Calu3 (cell line): ENCODE measurements around the gene TBXAS1. TPM values are rescaled to one million over a fixed set of nuclear protein-coding genes. Genes with fewer than 3 reads are reported as not detected.

Source experiments
- BruUV-seq: library from RNA; stranded (reverse); fragments of 400-500 nt; replicated peaks from 2 replicates; lab custom pipeline; 2021; lab: Mats Ljungman, UMichigan
- CTCF ChIA-PET: fragments of 300-600 bp; sonication (Branson Sonifier 250); formaldehyde crosslinking; loops from one replicate; lab custom pipeline; 2022; ENCODE audit warnings: antibody characterized with exemption; lab: Charles Lee
- DNase-seq: peaks from one replicate; pipeline ENCODE4 v3.0.0; 2022
- H3K27ac Mint-ChIP-seq: one replicate; pipeline ENCODE4 v1.8.0; 2022; ENCODE audit warnings: mixed read lengths; ENCODE audit not compliant: unreplicated experiment
- H3K27me3 Mint-ChIP-seq: one replicate; pipeline ENCODE4 v1.8.0; 2022; ENCODE audit warnings: mixed read lengths; ENCODE audit not compliant: unreplicated experiment
- H3K36me3 Mint-ChIP-seq: one replicate; pipeline ENCODE4 v1.8.0; 2022; ENCODE audit warnings: mild to moderate bottlenecking, moderate library complexity, mixed read lengths; ENCODE audit not compliant: insufficient read depth, unreplicated experiment
- H3K4me1 Mint-ChIP-seq: one replicate; pipeline ENCODE4 v1.8.0; 2022; ENCODE audit warnings: mild to moderate bottlenecking, low read depth, mixed read lengths; ENCODE audit not compliant: unreplicated experiment
- H3K4me3 Mint-ChIP-seq: one replicate; pipeline ENCODE4 v1.8.0; 2022; ENCODE audit warnings: mild to moderate bottlenecking, low read depth, moderate library complexity, mixed read lengths; ENCODE audit not compliant: unreplicated experiment
- H3K9me3 Mint-ChIP-seq: one replicate; pipeline ENCODE4 v1.8.0; 2022; ENCODE audit warnings: low read depth, mixed read lengths; ENCODE audit not compliant: unreplicated experiment
- CTCF ChIP-seq: fragments of 200-600 bp; IDR thresholded peaks from one replicate; pipeline ENCODE4 v1.8.0; 2022; ENCODE audit warnings: antibody characterized with exemption; ENCODE audit not compliant: unreplicated experiment
- intact Hi-C: fragments of 100-400 bp; cut with micrococcal nuclease; formaldehyde crosslinking; loops from one replicate; pipeline ENCODE4 v1.10.0; 2022; ENCODE audit not compliant: unreplicated experiment
- total RNA-seq: library from RNA; stranded (reverse); gene quantifications from 2 replicates; pipeline ENCODE4 v1.2.3, GENCODE V29; 2022

TBXAS1 gene
- total RNA-seq, 1 experiment from 2014 or later, result 33.0 TPM

- no TSS peak for BruUV-seq
Measured at GRCh38 chr7:140025241-140025640, 196.2 kb downstream of the TBXAS1 start.

GRCh38 chr7:140025814-140026433 is 196.9 kb downstream of the TBXAS1 start:
- H3K27ac Mint-ChIP-seq, result no peak overlapping the region
- H3K9me3 Mint-ChIP-seq, result no peaks in the 10 kb centered on the region
- H3K4me3 Mint-ChIP-seq, result no peak overlapping the region
- BruUV-seq, result no TSS peak
- no peaks in the 10 kb centered on the region for H3K27me3 Mint-ChIP-seq
- CTCF ChIA-PET, result no interaction called here
- H3K36me3 Mint-ChIP-seq, result peaks cover 22% of the 10 kb centered on the region
- no peak for DNase-seq
- no peak for TF ChIP-seq CTCF
- intact Hi-C loops, result no loop called here
- no peaks in the 10 kb centered on the region for H3K4me1 Mint-ChIP-seq

More at GRCh38 chr7:140025241-140025640, 196.2 kb downstream of the TBXAS1 start:
- Mint-ChIP-seq H3K27me3 (no peaks in the 10 kb centered on the region), H3K4me1 (no peaks in the 10 kb centered on the region), H3K27ac (no peak overlapping the region), H3K36me3 (peaks cover 22% of the 10 kb centered on the region), H3K4me3 (no peak overlapping the region), H3K9me3 (no peaks in the 10 kb centered on the region)
- intact Hi-C loops, result no loop called here
- CTCF ChIA-PET, result interaction anchor here (0.6 kb wide), 1 partner anchor 312 kb away, joined by 3 read pairs; no protein-coding TSS in a partner anchor
- no peak for DNase-seq
- no peak for TF ChIP-seq CTCF

- intact Hi-C loops, result no loop called here
- TF ChIP-seq CTCF, result no peak
- DNase-seq, result no peak
- Mint-ChIP-seq H3K27ac (no peak overlapping the region), H3K9me3 (no peaks in the 10 kb centered on the region), H3K27me3 (no peaks in the 10 kb centered on the region), H3K4me1 (no peaks in the 10 kb centered on the region), H3K36me3 (peaks cover 15% of the 10 kb centered on the region), H3K4me3 (no peak overlapping the region)
- CTCF ChIA-PET, result interaction anchor here (0.6 kb wide), 1 partner anchor 15 kb away, joined by 4 read pairs; no protein-coding TSS in a partner anchor
- BruUV-seq, result no TSS peak
Measured at GRCh38 chr7:140026935-140027334, 197.9 kb downstream of the TBXAS1 start.

GRCh38 chr7:140027858-140028257 is 198.8 kb downstream of the TBXAS1 start:
- no peak for DNase-seq
- Mint-ChIP-seq H3K4me1 (no peaks in the 10 kb centered on the region), H3K9me3 (no peaks in the 10 kb centered on the region), H3K36me3 (peaks cover 15% of the 10 kb centered on the region), H3K4me3 (no peak overlapping the region), H3K27me3 (no peaks in the 10 kb centered on the region), H3K27ac (no peak overlapping the region)
- BruUV-seq, result no TSS peak
- no peak for TF ChIP-seq CTCF
- CTCF ChIA-PET, result no interaction called here
- intact Hi-C loops, result no loop called here
